ENCODE data around the gene NDUFA11. TPM values are rescaled to one million over a fixed set of nuclear protein-coding genes. Genes with fewer than 3 reads are reported as not detected.

The NDUFA11 gene
- polyA plus RNA-seq, 1 of the 3 experiments (the other 2 are of a cell fraction), result 534 TPM

DNA sequence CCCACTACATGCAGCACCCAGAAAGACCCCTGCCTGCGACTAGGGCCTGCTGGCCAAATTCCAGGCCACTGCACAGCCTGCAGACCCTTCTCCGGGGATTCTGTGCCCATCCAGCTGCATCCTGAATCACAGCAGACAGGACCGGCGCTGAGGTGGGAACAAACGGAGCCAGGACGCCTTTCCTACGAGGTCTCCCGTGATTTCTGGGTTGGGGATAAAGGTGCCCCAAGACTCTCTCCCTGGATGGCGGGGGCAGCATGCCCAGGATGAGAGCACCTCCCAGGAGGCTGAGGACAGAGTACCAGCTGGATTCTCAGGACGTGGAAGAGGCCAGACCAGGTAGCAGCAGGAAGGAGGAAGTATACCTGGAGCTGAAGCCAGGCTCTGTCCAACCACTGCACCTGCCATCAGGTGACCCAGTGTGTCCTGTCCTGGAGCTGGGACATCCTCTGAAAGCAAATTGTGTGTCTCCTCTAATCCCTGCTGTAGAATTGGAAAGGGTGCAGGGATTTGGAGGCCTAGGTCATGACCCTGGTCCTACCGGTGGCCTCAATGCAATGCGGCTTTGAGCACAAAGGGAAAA, 29.9 kb downstream of the NDUFA11 start:
- H3K4me3 ChIP-seq (ENCODE audit: low read depth in 2 of 2, low read length in 1 of 2), result no peak overlapping the region
- no peaks in the 10 kb centered on the region for H3K79me2 ChIP-seq (ENCODE audit: insufficient read depth)
- H4K20me1 ChIP-seq (ENCODE audit: insufficient read depth), result no peaks in the 10 kb centered on the region
- ChIA-PET POLR2A (no interaction called here), CTCF (no interaction called here)
- H3K9me2 ChIP-seq, result no peaks in the 10 kb centered on the region
- H3K27me3 ChIP-seq (ENCODE audit: insufficient read depth), result no peaks in the 10 kb centered on the region; the same call in 1 of the 2 replicates
- H3K9ac ChIP-seq, result no peak overlapping the region
- DNase-seq, result peak; percentile 10
- no peak overlapping the region for H3K4me2 ChIP-seq
- peaks cover 0 to 6% of the 10 kb centered on the region in 2 experiments; a peak in 1 of 4 replicates for H3K4me1 ChIP-seq (ENCODE audit: control insufficient read depth in 1 of 2, insufficient read depth in 2 of 2, low read depth in 1 of 2, low read length in 1 of 2)
- no peak overlapping the region for H3K27ac ChIP-seq (ENCODE audit: low read depth in 2 of 2, low read length in 1 of 2)
- no peak overlapping the region for H2AFZ ChIP-seq (ENCODE audit: low read depth)
- H3K9me3 ChIP-seq, result no peaks in the 10 kb centered on the region
- no peaks in the 10 kb centered on the region for H3K36me3 ChIP-seq (replicated peaks in 1 of 2; ENCODE audit: control insufficient read depth in 1 of 2, insufficient read depth in 2 of 2, low read length in 1 of 2)
- H3F3A ChIP-seq (replicated peaks; ENCODE audit: insufficient read depth), result no peaks in the 10 kb centered on the region
- WGBS (ENCODE audit: low lambda C conversion rate), result 88% methylated on average over 7 of the region's 12 CpGs
- no peak for TF ChIP-seq IRF3 (IDR thresholded peaks at IDR 0.05; ENCODE audit: low read depth, low read length)
- TF ChIP-seq MEF2A (IDR thresholded peaks at IDR 0.05; ENCODE audit: borderline replicate concordance, low read depth), result no peak
- TF ChIP-seq YY1 (IDR thresholded peaks at IDR 0.05; ENCODE audit: low read depth), result no peak
- TF ChIP-seq NFIC (IDR thresholded peaks at IDR 0.05; ENCODE audit: borderline replicate concordance), result no peak
- no peak for TF ChIP-seq RXRA (IDR thresholded peaks at IDR 0.05; ENCODE audit: borderline replicate concordance, low read depth)
- no peak for TF ChIP-seq CHD2 (IDR thresholded peaks at IDR 0.05; ENCODE audit: low read length, partially characterized antibody)
- no peak for TF ChIP-seq SIN3A (IDR thresholded peaks at IDR 0.05; ENCODE audit: borderline replicate concordance, low read depth, low read length)

DNA sequence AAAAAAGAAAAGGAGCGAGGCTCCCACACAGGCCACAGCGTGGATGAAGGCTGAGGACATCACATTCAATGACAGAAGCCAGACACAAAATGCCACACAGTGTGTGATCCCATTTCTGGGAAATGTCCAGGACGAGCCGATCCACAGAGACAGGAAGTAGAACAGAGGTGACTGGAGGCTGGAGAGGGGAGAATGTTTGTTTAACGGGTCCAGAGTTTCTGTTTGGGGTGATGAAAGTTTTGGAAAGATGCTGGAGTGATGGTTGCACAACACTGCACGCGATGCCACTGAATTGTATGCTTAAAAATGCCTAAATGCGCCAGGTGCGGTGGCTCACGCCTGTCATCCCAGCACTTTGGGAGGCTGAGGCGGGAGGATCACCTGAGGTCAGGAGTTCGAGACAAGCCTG, 32.6 kb downstream of the NDUFA11 start:
- CTCF ChIA-PET, result interaction anchor here (2.2 kb wide), 1 partner anchor 67 kb away, joined by 8 read pairs; no protein-coding TSS in a partner anchor
- peak; percentile 8 for DNase-seq
- no peak overlapping the region for H3K27ac ChIP-seq (ENCODE audit: low read depth in 2 of 2, low read length in 1 of 2)
- no peak overlapping the region for H2AFZ ChIP-seq (ENCODE audit: low read depth)
- POLR2A ChIA-PET, result no interaction called here
- H3K27me3 ChIP-seq (ENCODE audit: insufficient read depth), result no peaks in the 10 kb centered on the region
- WGBS (ENCODE audit: low lambda C conversion rate), result 66% methylated on average over 12 of the region's 12 CpGs
- TF ChIP-seq GATA2 (CRISPR knock-in tag; IDR thresholded peaks at IDR 0.05) (no peak), TCF12 (IDR thresholded peaks at IDR 0.05) (no peak), FOXM1 (IDR thresholded peaks at IDR 0.05; ENCODE audit: low read depth) (no peak), SMC3 (IDR thresholded peaks at IDR 0.05; ENCODE audit: low read depth, low read length) (no peak), ELF1 (IDR thresholded peaks at IDR 0.05) (no peak), FOSL2 (IDR thresholded peaks at IDR 0.05; ENCODE audit: borderline replicate concordance, low read depth) (no peak), TAF1 (IDR thresholded peaks at IDR 0.05; ENCODE audit: borderline replicate concordance, low read depth, low read length) (no peak), GABPA (IDR thresholded peaks at IDR 0.05; ENCODE audit: low read depth) (no peak), MEF2A (IDR thresholded peaks at IDR 0.05; ENCODE audit: borderline replicate concordance, low read depth) (no peak), MXI1 (IDR thresholded peaks at IDR 0.05; ENCODE audit: low read depth, low read length) (no peak)
- TF ChIP-seq, protein P1, sequence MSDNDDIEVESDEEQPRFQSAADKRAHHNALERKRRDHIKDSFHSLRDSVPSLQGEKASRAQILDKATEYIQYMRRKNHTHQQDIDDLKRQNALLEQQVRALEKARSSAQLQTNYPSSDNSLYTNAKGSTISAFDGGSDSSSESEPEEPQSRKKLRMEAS (IDR thresholded peaks at IDR 0.05; ENCODE audit: low read depth), result no peak
- TF ChIP-seq, protein P2, sequence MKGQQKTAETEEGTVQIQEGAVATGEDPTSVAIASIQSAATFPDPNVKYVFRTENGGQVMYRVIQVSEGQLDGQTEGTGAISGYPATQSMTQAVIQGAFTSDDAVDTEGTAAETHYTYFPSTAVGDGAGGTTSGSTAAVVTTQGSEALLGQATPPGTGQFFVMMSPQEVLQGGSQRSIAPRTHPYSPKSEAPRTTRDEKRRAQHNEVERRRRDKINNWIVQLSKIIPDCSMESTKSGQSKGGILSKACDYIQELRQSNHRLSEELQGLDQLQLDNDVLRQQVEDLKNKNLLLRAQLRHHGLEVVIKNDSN (IDR thresholded peaks at IDR 0.05; ENCODE audit: borderline replicate concordance, low read depth), result no peak
- TF ChIP-seq, protein P3, sequence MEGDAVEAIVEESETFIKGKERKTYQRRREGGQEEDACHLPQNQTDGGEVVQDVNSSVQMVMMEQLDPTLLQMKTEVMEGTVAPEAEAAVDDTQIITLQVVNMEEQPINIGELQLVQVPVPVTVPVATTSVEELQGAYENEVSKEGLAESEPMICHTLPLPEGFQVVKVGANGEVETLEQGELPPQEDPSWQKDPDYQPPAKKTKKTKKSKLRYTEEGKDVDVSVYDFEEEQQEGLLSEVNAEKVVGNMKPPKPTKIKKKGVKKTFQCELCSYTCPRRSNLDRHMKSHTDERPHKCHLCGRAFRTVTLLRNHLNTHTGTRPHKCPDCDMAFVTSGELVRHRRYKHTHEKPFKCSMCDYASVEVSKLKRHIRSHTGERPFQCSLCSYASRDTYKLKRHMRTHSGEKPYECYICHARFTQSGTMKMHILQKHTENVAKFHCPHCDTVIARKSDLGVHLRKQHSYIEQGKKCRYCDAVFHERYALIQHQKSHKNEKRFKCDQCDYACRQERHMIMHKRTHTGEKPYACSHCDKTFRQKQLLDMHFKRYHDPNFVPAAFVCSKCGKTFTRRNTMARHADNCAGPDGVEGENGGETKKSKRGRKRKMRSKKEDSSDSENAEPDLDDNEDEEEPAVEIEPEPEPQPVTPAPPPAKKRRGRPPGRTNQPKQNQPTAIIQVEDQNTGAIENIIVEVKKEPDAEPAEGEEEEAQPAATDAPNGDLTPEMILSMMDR (IDR thresholded peaks at IDR 0.05), result no peak
- no peaks in the 10 kb centered on the region for H3K79me2 ChIP-seq (ENCODE audit: insufficient read depth)
- no peaks in the 10 kb centered on the region for H3K9me2 ChIP-seq
- no peak overlapping the region for H3K4me2 ChIP-seq
- no peaks in the 10 kb centered on the region for H3K4me1 ChIP-seq (ENCODE audit: control insufficient read depth in 1 of 2, insufficient read depth in 2 of 2, low read depth in 1 of 2, low read length in 1 of 2)
- no peaks in the 10 kb centered on the region for H3K9me3 ChIP-seq
- H3F3A ChIP-seq (replicated peaks; ENCODE audit: insufficient read depth), result no peaks in the 10 kb centered on the region
- no peak overlapping the region for H3K4me3 ChIP-seq (ENCODE audit: low read depth in 2 of 2, low read length in 1 of 2)
- H3K9ac ChIP-seq, result no peak overlapping the region
- no peaks in the 10 kb centered on the region for H4K20me1 ChIP-seq (ENCODE audit: insufficient read depth)
- no peaks in the 10 kb centered on the region for H3K36me3 ChIP-seq (replicated peaks in 1 of 2; ENCODE audit: control insufficient read depth in 1 of 2, insufficient read depth in 2 of 2, low read length in 1 of 2)
